Neural crest cell (in vitro differentiated cells): Measurements from ENCODE around the gene GSTA4. TPM values are rescaled to one million over a fixed set of nuclear protein-coding genes. Genes with fewer than 3 reads are reported as not detected.

Experiments
- DNase-seq: peaks from one replicate; pipeline ENCODE4 v3.0.0; 2021; ENCODE audit warnings: low read depth, mixed read lengths, low spot score
- H3K27ac Mint-ChIP-seq: one replicate; pipeline ENCODE4 v1.8.0; 2021; ENCODE audit warnings: mild to moderate bottlenecking, mixed read lengths; ENCODE audit not compliant: unreplicated experiment
- H3K27me3 Mint-ChIP-seq: 2 replicates; pipeline ENCODE4 v1.8.0; 2021; ENCODE audit warnings: low read depth, mild to moderate bottlenecking, mixed read lengths
- H3K36me3 Mint-ChIP-seq: 2 replicates; pipeline ENCODE4 v1.8.0; 2021; ENCODE audit warnings: low read depth, mild to moderate bottlenecking, mixed read lengths
- H3K4me1 Mint-ChIP-seq: 2 replicates; pipeline ENCODE4 v1.8.0; 2021; ENCODE audit warnings: mixed read lengths
- H3K4me3 Mint-ChIP-seq: one replicate; pipeline ENCODE4 v1.8.0; 2021; ENCODE audit warnings: mild to moderate bottlenecking, mixed read lengths
- H3K9me3 Mint-ChIP-seq: 2 replicates; pipeline ENCODE4 v1.8.0; 2021; ENCODE audit warnings: mixed read lengths
- total RNA-seq: library from RNA; stranded (reverse); gene quantifications from 2 replicates; pipeline ENCODE4 v1.2.1, GENCODE V29; 2021
- TF ChIP-seq, protein P1 (sequence below): fragments of 200-600 bp; sonication (generic); conservative IDR thresholded peaks from 2 replicates; pipeline ENCODE4 v1.5.0; 2021; ENCODE audit warnings: antibody characterized with exemption, mild to moderate bottlenecking

Gene GSTA4
- total RNA-seq, 1 donor from 2014 or later: 70.7 TPM

DNA sequence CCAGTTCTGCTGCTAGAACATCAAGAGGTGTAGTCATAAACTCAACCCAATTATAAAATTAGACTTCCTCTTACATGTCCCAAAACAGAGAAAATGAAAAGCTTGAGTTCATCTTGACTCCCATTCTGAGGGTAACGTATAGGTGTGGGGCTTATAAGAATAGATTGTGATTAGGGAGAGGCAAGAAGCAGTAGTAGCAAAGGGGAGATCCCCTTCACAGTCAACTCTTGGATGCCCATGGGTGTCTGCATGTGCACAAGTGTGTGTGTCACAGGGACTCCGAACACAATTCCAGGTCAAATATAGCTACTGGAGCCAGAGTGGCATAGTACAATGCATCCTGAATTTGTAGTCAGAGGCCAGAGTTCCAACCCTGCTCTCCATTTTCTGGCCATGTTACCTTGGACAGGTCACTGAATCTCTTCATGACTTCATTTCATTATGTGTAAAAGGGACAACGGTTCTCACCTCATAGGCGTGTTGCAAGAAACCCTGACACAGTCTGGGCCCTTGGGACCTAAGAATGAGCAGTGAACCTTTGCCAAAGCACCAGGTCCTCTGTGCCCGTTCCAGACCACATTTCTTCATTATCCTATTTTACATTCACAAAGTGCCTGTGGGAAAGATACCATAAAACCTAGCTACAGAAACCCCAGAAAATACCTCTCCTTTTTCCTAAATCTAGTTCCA lies 11.8 kb downstream of the GSTA4 start:
- no peaks in the 10 kb centered on the region for H3K4me1 Mint-ChIP-seq
- DNase-seq: no peak
- no peaks in the 10 kb centered on the region for H3K9me3 Mint-ChIP-seq
- no peaks in the 10 kb centered on the region for H3K27me3 Mint-ChIP-seq
- peaks cover 31% of the 10 kb centered on the region for H3K36me3 Mint-ChIP-seq
- TF ChIP-seq, protein P1, sequence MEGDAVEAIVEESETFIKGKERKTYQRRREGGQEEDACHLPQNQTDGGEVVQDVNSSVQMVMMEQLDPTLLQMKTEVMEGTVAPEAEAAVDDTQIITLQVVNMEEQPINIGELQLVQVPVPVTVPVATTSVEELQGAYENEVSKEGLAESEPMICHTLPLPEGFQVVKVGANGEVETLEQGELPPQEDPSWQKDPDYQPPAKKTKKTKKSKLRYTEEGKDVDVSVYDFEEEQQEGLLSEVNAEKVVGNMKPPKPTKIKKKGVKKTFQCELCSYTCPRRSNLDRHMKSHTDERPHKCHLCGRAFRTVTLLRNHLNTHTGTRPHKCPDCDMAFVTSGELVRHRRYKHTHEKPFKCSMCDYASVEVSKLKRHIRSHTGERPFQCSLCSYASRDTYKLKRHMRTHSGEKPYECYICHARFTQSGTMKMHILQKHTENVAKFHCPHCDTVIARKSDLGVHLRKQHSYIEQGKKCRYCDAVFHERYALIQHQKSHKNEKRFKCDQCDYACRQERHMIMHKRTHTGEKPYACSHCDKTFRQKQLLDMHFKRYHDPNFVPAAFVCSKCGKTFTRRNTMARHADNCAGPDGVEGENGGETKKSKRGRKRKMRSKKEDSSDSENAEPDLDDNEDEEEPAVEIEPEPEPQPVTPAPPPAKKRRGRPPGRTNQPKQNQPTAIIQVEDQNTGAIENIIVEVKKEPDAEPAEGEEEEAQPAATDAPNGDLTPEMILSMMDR: no peak
- H3K27ac Mint-ChIP-seq: no peak overlapping the region
- H3K4me3 Mint-ChIP-seq: no peak overlapping the region

DNA sequence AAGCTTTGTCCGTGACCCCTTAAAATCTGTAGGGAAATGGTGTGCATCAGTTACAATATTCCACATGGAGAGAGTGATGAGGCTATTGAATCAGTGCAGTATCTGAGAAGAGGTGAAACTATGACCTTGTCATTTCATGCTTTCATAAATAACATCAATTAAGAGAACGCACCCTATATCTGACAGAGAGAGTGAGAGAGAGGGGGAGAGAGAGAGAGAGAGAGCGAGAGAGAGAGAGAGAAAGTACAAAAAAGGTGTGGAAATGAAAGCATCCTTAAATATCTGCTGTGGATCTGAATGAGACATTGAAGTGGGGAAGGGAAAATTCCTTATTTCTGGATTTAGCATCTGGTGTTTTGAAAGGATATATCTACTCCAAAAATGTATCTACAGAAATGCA lies 12.4 kb downstream of the GSTA4 start:
- H3K9me3 Mint-ChIP-seq: no peaks in the 10 kb centered on the region
- TF ChIP-seq, protein P1: no peak
- no peak overlapping the region for H3K27ac Mint-ChIP-seq
- no peak overlapping the region for H3K4me3 Mint-ChIP-seq
- no peaks in the 10 kb centered on the region for H3K27me3 Mint-ChIP-seq
- no peak for DNase-seq
- no peaks in the 10 kb centered on the region for H3K4me1 Mint-ChIP-seq
- peaks cover 31% of the 10 kb centered on the region for H3K36me3 Mint-ChIP-seq

DNA sequence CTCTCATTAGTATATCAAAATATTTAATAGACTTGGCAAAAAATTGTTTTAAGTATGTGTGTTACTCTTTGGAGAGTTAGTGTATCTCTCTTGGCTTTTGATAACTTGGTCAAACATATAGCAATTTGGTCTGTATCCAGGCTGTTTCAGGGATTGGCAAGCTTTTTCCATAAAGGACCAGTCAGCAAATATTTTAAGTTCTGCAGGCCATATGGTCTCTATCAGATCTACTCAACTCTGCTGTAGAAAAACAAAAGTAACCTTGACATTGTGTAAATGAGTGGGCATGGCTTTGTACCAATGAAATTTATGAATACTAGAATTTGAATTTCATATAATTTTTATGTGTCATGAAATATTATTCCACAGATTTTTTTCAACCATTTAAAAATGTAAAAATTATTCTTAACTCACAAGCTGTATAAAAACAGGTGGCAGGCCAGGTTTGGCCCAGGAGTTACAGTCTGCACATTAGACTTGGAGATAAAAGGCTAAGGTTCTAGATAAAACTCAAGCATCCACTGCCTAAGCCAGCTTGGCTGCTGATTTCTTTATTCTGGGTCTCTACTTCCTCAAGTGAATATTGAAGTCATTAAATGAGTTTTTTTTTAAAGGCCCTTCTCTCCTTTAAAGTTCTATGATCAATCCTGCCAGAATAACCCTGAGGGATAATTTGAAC lies 13.7 kb downstream of the GSTA4 start:
- H3K27me3 Mint-ChIP-seq: no peaks in the 10 kb centered on the region
- H3K9me3 Mint-ChIP-seq: no peaks in the 10 kb centered on the region
- H3K36me3 Mint-ChIP-seq: peaks cover 23% of the 10 kb centered on the region
- H3K4me3 Mint-ChIP-seq: no peak overlapping the region
- DNase-seq: no peak
- H3K27ac Mint-ChIP-seq: no peak overlapping the region
- peaks cover 7% of the 10 kb centered on the region for H3K4me1 Mint-ChIP-seq
- TF ChIP-seq, protein P1: no peak

DNA sequence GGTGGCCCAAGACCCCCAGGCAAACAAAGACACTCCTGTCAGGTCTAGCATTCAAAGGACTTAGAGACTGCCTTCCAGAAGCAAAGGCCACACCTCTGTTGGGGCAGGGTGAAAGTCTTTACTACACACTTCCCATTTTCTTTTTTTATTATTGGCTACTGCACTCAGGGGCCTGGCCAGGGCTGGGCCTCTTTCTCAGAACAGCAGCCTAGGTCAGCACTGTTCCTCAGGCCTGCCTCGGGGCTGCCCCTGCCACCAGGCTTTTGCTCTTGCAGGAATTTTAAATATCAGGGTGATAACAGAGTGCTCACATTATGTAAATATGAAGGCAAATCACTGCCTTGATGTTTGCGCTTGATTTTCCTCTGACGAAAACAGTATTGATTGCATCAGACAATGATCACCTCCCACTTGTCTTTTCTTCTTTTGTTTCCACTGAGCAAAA lies 18.5 kb downstream of the GSTA4 start:
- no peak for DNase-seq
- Mint-ChIP-seq H3K4me1 (peaks cover 20% of the 10 kb centered on the region), H3K27ac (peak overlapping the region; percentile 51), H3K4me3 (no peak overlapping the region), H3K36me3 (peaks cover 3% of the 10 kb centered on the region), H3K27me3 (no peaks in the 10 kb centered on the region), H3K9me3 (no peaks in the 10 kb centered on the region)
- TF ChIP-seq, protein P1: no peak

DNA sequence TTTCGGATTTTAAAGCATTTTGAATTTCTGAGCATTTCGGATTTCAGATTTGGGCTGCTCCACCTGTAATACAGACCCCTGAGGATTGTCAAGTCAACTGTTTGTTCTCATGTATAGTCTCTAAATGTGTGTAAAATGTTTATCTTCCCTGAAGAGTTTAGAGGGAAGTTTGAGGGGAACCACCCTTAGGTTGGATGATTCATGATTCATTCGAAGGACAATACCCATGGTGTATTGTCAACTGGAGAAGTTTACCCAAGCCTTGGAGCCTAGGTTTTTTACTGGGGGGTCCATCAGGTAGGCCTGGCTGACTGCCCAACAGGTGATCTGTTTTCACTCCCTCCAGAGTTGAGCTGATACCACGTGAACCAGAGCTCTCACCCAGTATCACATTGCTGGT lies 18.9 kb downstream of the GSTA4 start:
- Mint-ChIP-seq H3K36me3 (peaks cover 3% of the 10 kb centered on the region), H3K4me1 (peaks cover 20% of the 10 kb centered on the region), H3K27me3 (no peaks in the 10 kb centered on the region), H3K27ac (no peak overlapping the region), H3K4me3 (no peak overlapping the region), H3K9me3 (no peaks in the 10 kb centered on the region)
- no peak for DNase-seq
- TF ChIP-seq, protein P1: no peak
